HG02798 (cell line): ENCODE results near the gene NAA38.

Experiments
- ATAC-seq: cut with Tn5 transposase; IDR thresholded peaks from one replicate; pipeline ENCODE4 v1.9.1; 2021; ENCODE audit warnings: mild to moderate bottlenecking; ENCODE audit not compliant: unreplicated experiment, poor library complexity

Gene NAA38

GRCh38 chr17:7856811-7857712, at the start of gene NAA38:
Gene NAA38, minus strand, starts transcription at chr17:7857559. Its CDS starts 96 bp downstream, at chr17:7857463.
- ATAC-seq = peak; percentile 79

GRCh38 chr17:7903154-7904103, 46.1 kb upstream of the NAA38 start:
- no peak for ATAC-seq

- no peak for ATAC-seq
Measured at GRCh38 chr17:7897773-7898172, 40.4 kb upstream of the NAA38 start.

- ATAC-seq = no peak
Measured at GRCh38 chr17:7897090-7897489, 39.7 kb upstream of the NAA38 start.

- no peak for ATAC-seq
Measured at GRCh38 chr17:7894866-7895265, 37.5 kb upstream of the NAA38 start.

- no peak for ATAC-seq
Measured at GRCh38 chr17:7894226-7894625, 36.9 kb upstream of the NAA38 start.

GRCh38 chr17:7893187-7893880, 36.0 kb upstream of the NAA38 start:
- ATAC-seq = no peak

GRCh38 chr17:7889166-7889955, 32.0 kb upstream of the NAA38 start:
- no peak for ATAC-seq

GRCh38 chr17:7888184-7888920, 31.0 kb upstream of the NAA38 start, which contains the start of gene CHD3:
Gene CHD3, plus strand, starts transcription at chr17:7888789. Its CDS starts 212 bp downstream, at chr17:7889001.
- ATAC-seq = no peak

GRCh38 chr17:7887482-7888183, 30.3 kb upstream of the NAA38 start:
- ATAC-seq = peak; percentile 61

- no peak for ATAC-seq
Measured at GRCh38 chr17:7887038-7887481, 29.7 kb upstream of the NAA38 start.

- ATAC-seq = no peak
Measured at GRCh38 chr17:7886227-7887037, 29.1 kb upstream of the NAA38 start.

GRCh38 chr17:7885367-7886226, 28.2 kb upstream of the NAA38 start:
- ATAC-seq = peak; percentile 31

GRCh38 chr17:7884581-7885366, 27.4 kb upstream of the NAA38 start:
- ATAC-seq = peak; percentile 26

- ATAC-seq = no peak
Measured at GRCh38 chr17:7883781-7884386, 26.5 kb upstream of the NAA38 start.
